Gastrocnemius medialis (tissue), 4 donors: ENCODE results near the gene SPATA31D3. TPM values are rescaled to one million over a fixed set of nuclear protein-coding genes. Genes with fewer than 3 reads are reported as not detected.

ENCODE experiments used
- ATAC-seq, 2 donors: fragments of 150-250 bp; one replicate each; pipeline ENCODE4 v1.9.1; 2016
- DNase-seq, 2 donors: peaks; one replicate each; pipeline ENCODE4 v3.0.0-alpha.2; 2019
- H3K27ac ChIP-seq, 4 donors: fragments of 200-600 bp; sonication (generic); 1 replicate in 1 of 4; 2 replicates in 3 of 4; pipeline ENCODE4 v1.5.1; 2016 to 2018; ENCODE audit warnings: mild to moderate bottlenecking in 2 of 4, moderate library complexity in 1 of 4
- H3K27me3 ChIP-seq, 3 donors: fragments of 200-600 bp; sonication (generic) in 2 of 3; 1 replicate in 1 of 3; 2 replicates in 2 of 3; pipeline versions ENCODE4 v1.5.1 to v1.6.0; 2016 to 2019; ENCODE audit warnings: mild to moderate bottlenecking in 1 of 3, moderate library complexity in 1 of 3
- H3K36me3 ChIP-seq, 2 donors: fragments of 200-600 bp; sonication (generic) in 1 of 2; one replicate each; pipeline ENCODE4 v1.5.1; 2017 to 2018
- H3K4me1 ChIP-seq, 2 donors: fragments of 200-600 bp; sonication (generic) in 1 of 2; one replicate each; pipeline ENCODE4 v1.5.1; 2016 to 2017; ENCODE audit warnings: mild to moderate bottlenecking in 2 of 2
- H3K4me3 ChIP-seq, 4 donors: fragments of 200-600 bp; sonication (generic) in 3 of 4; 1 replicate in 1 of 4; 2 replicates in 3 of 4; pipeline ENCODE4 v1.5.1; 2016 to 2019; ENCODE audit warnings: mild to moderate bottlenecking in 2 of 4
- H3K9me3 ChIP-seq, 3 donors: fragments of 200-600 bp; sonication (generic) in 2 of 3; 1 replicate in 1 of 3; 2 replicates in 2 of 3; pipeline ENCODE4 v1.5.1; 2016 to 2019
- CTCF ChIP-seq, 5 experiments: fragments of 450-650 bp in 3 of 5; fragments of 200-600 bp in 2 of 5; sonication (generic) in 2 of 5; IDR thresholded peaks in 4 of 5; conservative IDR thresholded peaks in 1 of 5; 1 replicate in 4 of 5; 2 replicates in 1 of 5; pipeline ENCODE4 v1.5.1; 2016 to 2019; ENCODE audit warnings: antibody characterized with exemption in 5 of 5, mild to moderate bottlenecking in 3 of 5, moderate library complexity in 3 of 5
- POLR2A ChIP-seq, 2 donors: fragments of 450-650 bp; IDR thresholded peaks; one replicate each; pipeline ENCODE4 v1.6.1; 2017; ENCODE audit warnings: antibody characterized with exemption in 2 of 2, mild to moderate bottlenecking in 2 of 2, moderate library complexity in 2 of 2
- in situ Hi-C, 4 donors: fragments of 200-750 bp; cut with MboI; loops; one replicate each; pipeline versions ENCODE4 v1.15.0 to v1.8.0; 2017; ENCODE audit warnings: low sequenced_read_pairs in 4 of 4
- intact Hi-C: fragments of 100-400 bp; cut with DNase I; formaldehyde crosslinking; loops from one replicate; pipeline ENCODE4 v1.15.1; 2023; ENCODE audit warnings: low total_unique reads
- total RNA-seq, 4 donors: library from RNA; depleted of rRNA; stranded (reverse); fragments of >200 nt; gene quantifications; one replicate each; pipeline versions ENCODE4 v1.1.0 to v1.2.3, GENCODE V29; 2016

Gene SPATA31D3
- total RNA-seq, 4 donors from 2014 or later: not detected

DNA sequence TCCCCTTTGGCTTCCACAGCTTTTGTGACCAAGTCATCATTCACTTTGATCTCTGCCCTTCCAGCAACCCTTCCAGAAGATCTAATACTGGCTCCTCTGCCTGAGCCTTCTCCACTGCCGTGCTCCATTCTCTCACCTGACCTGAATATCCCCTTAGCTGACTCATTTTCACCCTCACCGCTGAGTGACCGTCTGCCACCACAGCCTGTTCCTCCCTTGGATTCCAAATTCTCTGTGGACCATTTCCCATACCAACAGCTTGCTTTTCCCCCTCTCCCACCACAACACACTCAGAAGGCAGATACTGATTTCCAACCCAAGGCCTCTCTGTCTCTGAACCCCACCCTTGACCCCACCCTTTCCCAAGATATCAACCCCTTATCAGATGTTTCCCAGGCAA lies 24.7 kb downstream of the SPATA31D3 start:
- ATAC-seq: no peak
- Histone ChIP-seq H3K4me1 (no peaks in the 10 kb centered on the region), H3K27me3 (no peaks in the 10 kb centered on the region), H3K9me3 (no peaks in the 10 kb centered on the region), H3K27ac (no peak overlapping the region), H3K36me3 (no peaks in the 10 kb centered on the region), H3K4me3 (no peak overlapping the region)
- DNase-seq: no peak
- TF ChIP-seq POLR2A (IDR thresholded peaks at IDR 0.05): no peak
- TF ChIP-seq CTCF (IDR thresholded peaks at IDR 0.05 in 4 of 5, conservative IDR thresholded peaks at IDR 0.05 in 1 of 5): no peak
- in situ Hi-C loops (no loop called here), intact Hi-C loops (no loop called here)

DNA sequence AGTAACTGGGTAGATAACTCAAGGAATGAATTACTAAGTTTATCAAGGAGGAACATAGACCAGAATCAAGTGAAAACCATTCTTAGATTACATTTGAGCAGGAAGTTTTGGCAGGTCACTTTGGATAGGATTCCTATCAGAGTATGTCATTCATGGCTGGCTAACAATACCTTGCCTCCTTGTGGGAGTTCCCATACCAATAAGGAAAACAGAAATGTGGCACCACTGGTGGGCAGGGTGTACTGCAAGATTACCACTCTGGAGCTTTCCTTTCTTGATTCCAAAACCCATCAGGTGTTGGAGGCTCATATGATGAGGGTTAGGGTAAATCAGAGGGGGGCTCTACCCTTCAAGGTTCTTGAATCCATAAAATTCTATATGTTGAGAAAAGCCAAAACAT lies 26.7 kb downstream of the SPATA31D3 start:
- H3K36me3 ChIP-seq: no peaks in the 10 kb centered on the region
- no peak for DNase-seq
- ATAC-seq: no peak
- in situ Hi-C loops: no loop called here
- H3K27me3 ChIP-seq: no peaks in the 10 kb centered on the region
- no peak overlapping the region for H3K27ac ChIP-seq
- no peaks in the 10 kb centered on the region for H3K9me3 ChIP-seq
- H3K4me3 ChIP-seq: no peak overlapping the region
- TF ChIP-seq CTCF (IDR thresholded peaks at IDR 0.05 in 4 of 5, conservative IDR thresholded peaks at IDR 0.05 in 1 of 5) (no peak), POLR2A (IDR thresholded peaks at IDR 0.05) (no peak)
- H3K4me1 ChIP-seq: peaks cover 0 to 7% of the 10 kb centered on the region in 2 donors
- intact Hi-C loops: no loop called here

DNA sequence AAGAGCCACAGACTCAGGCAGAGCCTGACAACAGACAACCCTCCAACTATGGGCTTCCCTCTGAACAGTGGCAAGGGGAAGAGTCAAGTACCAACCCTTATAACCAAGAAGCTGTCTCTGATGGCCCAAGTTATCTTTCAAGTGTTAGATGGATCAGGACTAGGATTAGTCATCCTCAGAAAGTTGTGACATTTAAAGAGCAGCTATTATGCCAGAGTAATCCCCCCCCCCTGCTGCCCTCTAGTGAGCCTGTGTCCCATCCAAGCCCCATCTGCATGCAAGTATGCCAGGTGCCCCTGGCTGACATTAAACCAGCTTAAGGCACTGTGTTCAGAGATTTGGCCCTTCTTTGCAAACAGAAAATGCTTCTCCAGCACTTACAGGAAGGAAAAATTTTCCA lies 28.4 kb downstream of the SPATA31D3 start:
- intact Hi-C loops: no loop called here

GRCh38 chr9:81974764-81975163 lies 31.5 kb downstream of the SPATA31D3 start:
- DNase-seq (no peak), ATAC-seq (no peak)
- TF ChIP-seq CTCF (IDR thresholded peaks at IDR 0.05 in 4 of 5, conservative IDR thresholded peaks at IDR 0.05 in 1 of 5): no peak
- no peak for TF ChIP-seq POLR2A (IDR thresholded peaks at IDR 0.05)
- in situ Hi-C loops (no loop called here), intact Hi-C loops (no loop called here)
- H3K4me1 ChIP-seq: peaks cover 0 to 9% of the 10 kb centered on the region in 2 donors
- no peak overlapping the region for H3K27ac ChIP-seq
- no peak overlapping the region for H3K4me3 ChIP-seq
- H3K9me3 ChIP-seq: no peaks in the 10 kb centered on the region
- no peaks in the 10 kb centered on the region for H3K27me3 ChIP-seq
- H3K36me3 ChIP-seq: no peaks in the 10 kb centered on the region

More for the DNA sequence above, 28.4 kb downstream of the SPATA31D3 start:
- in situ Hi-C loops: no loop called here
- Histone ChIP-seq H3K27me3 (no peaks in the 10 kb centered on the region), H3K4me3 (no peak overlapping the region), H3K9me3 (no peaks in the 10 kb centered on the region), H3K36me3 (no peaks in the 10 kb centered on the region), H3K4me1 (peaks cover 0 to 9% of the 10 kb centered on the region in 2 donors), H3K27ac (no peak overlapping the region)
- DNase-seq: no peak
- TF ChIP-seq CTCF (IDR thresholded peaks at IDR 0.05 in 4 of 5, conservative IDR thresholded peaks at IDR 0.05 in 1 of 5) (no peak), POLR2A (IDR thresholded peaks at IDR 0.05) (no peak)
- ATAC-seq: no peak

- no peaks in the 10 kb centered on the region for H3K27me3 ChIP-seq
- no peak for TF ChIP-seq CTCF (IDR thresholded peaks at IDR 0.05 in 4 of 5, conservative IDR thresholded peaks at IDR 0.05 in 1 of 5)
- TF ChIP-seq POLR2A (IDR thresholded peaks at IDR 0.05): no peak
- H3K4me3 ChIP-seq: no peak overlapping the region
- peaks cover 0 to 9% of the 10 kb centered on the region in 2 donors for H3K4me1 ChIP-seq
- ATAC-seq (no peak), DNase-seq (no peak)
- no peak overlapping the region for H3K27ac ChIP-seq
- in situ Hi-C loops (no loop called here), intact Hi-C loops (no loop called here)
- no peaks in the 10 kb centered on the region for H3K36me3 ChIP-seq
- H3K9me3 ChIP-seq: no peaks in the 10 kb centered on the region
These were observed 33.1 kb downstream of the SPATA31D3 start for GRCh38 chr9:81976351-81976750.
